ENCODE data around the gene ABCC4. TPM values are rescaled to one million over a fixed set of nuclear protein-coding genes. Genes with fewer than 3 reads are reported as not detected.
A peak's percentile ranks its signal among the peaks of the same experiment; 100 is the strongest.

Gene ABCC4
- total RNA-seq, 1 experiment from 2014 or later = 17.7 TPM

GRCh38 chr13:95073747-95074311, 227.4 kb downstream of the ABCC4 start:
- ATAC-seq = no peak
- BruUV-seq (replicated peaks) = no TSS peak

GRCh38 chr13:95067303-95067702, 233.9 kb downstream of the ABCC4 start:
- Histone ChIP-seq H3K36me3 (ENCODE audit: low read depth, low read length) (no peaks in the 10 kb centered on the region), H3K27ac (ENCODE audit: low read length) (peak overlapping the region; percentile 67), H3K27me3 (ENCODE audit: low read length) (no peaks in the 10 kb centered on the region), H3F3A (ENCODE audit: low read length, unreplicated experiment) (no peaks in the 10 kb centered on the region), H3K4me3 (ENCODE audit: low read length) (no peak overlapping the region), H3K9me2 (replicated peaks; ENCODE audit: low read length) (no peaks in the 10 kb centered on the region), H3K4me1 (ENCODE audit: insufficient read depth, low read length) (peaks cover 15% of the 10 kb centered on the region), H4K20me1 (ENCODE audit: low read length) (no peaks in the 10 kb centered on the region), H3K9ac (ENCODE audit: low read length) (peak overlapping the region; percentile 34), H3K4me2 (ENCODE audit: low read length) (peak overlapping the region; percentile 32; the same call in 1 of the 2 replicates), H2AFZ (ENCODE audit: low read length) (no peak overlapping the region), H3K9me3 (ENCODE audit: low read length) (no peaks in the 10 kb centered on the region), H3K79me2 (ENCODE audit: low read length) (no peaks in the 10 kb centered on the region)
- intact Hi-C loops (cut with micrococcal nuclease) = no loop called here
- TF ChIP-seq EZH2phosphoT487 (IDR thresholded peaks at IDR 0.05; ENCODE audit: borderline replicate concordance, low read length) = no peak
- ChIA-PET POLR2A (ENCODE audit: unreplicated experiment) (no interaction called here), CTCF (no interaction called here)
- no TSS peak for BruUV-seq (replicated peaks)
- peak; percentile 79 for ATAC-seq
- DNase-seq = peak; percentile 61

More at GRCh38 chr13:95073747-95074311, 227.4 kb downstream of the ABCC4 start:
- no peaks in the 10 kb centered on the region for H3K27me3 ChIP-seq (ENCODE audit: low read length)
- H3K4me2 ChIP-seq (ENCODE audit: low read length) = no peak overlapping the region
- H3K4me1 ChIP-seq (ENCODE audit: insufficient read depth, low read length) = no peaks in the 10 kb centered on the region
- intact Hi-C loops (cut with micrococcal nuclease) = no loop called here
- H3K27ac ChIP-seq (ENCODE audit: low read length) = no peak overlapping the region
- H3F3A ChIP-seq (ENCODE audit: low read length, unreplicated experiment) = no peaks in the 10 kb centered on the region
- no peak overlapping the region for H3K9ac ChIP-seq (ENCODE audit: low read length)
- POLR2A ChIA-PET (ENCODE audit: unreplicated experiment) = no interaction called here
- H3K4me3 ChIP-seq (ENCODE audit: low read length) = no peak overlapping the region
- TF ChIP-seq EZH2 (IDR thresholded peaks at IDR 0.05; ENCODE audit: low read length, unreplicated experiment) = no peak
- no peak for TF ChIP-seq CTCF (conservative IDR thresholded peaks at IDR 0.05; ENCODE audit: low read depth, low read length)
- no peak for TF ChIP-seq EZH2phosphoT487 (IDR thresholded peaks at IDR 0.05; ENCODE audit: borderline replicate concordance, low read length)
- CTCF ChIA-PET = no interaction called here
- H4K20me1 ChIP-seq (ENCODE audit: low read length) = no peaks in the 10 kb centered on the region
- H3K79me2 ChIP-seq (ENCODE audit: low read length) = no peaks in the 10 kb centered on the region
- H3K9me2 ChIP-seq (replicated peaks; ENCODE audit: low read length) = no peaks in the 10 kb centered on the region
- no peak overlapping the region for H2AFZ ChIP-seq (ENCODE audit: low read length)
- no peak for DNase-seq
- H3K9me3 ChIP-seq (ENCODE audit: low read length) = no peaks in the 10 kb centered on the region
- H3K36me3 ChIP-seq (ENCODE audit: low read depth, low read length) = peaks cover 11% of the 10 kb centered on the region; the same call in 1 of the 2 replicates

DNA sequence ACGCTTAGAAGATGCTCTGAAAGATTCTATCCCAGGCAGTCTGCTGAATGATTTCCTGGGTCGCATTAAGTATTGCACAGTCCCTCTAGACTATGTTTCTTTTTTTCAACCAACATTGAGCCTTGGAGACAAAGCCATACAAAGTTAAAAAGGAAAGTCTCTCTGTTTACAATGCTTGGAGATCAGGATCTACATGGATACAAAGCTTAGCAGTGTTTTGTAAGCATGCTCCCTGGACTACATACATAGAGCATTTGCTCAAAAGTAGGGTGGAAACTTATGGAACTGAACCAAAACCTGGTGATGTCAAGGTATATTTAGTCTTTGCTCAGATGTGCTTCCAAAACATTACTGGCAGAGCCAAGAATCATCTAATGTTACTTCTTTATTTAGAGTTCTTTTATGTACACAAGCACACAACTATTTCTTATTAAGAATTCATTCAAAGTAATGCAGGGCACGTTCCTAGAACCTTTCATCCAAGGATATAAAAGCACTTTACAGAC, 241.2 kb downstream of the ABCC4 start:
- intact Hi-C loops (cut with micrococcal nuclease) = no loop called here
- Histone ChIP-seq H3F3A (ENCODE audit: low read length, unreplicated experiment) (no peaks in the 10 kb centered on the region), H3K27ac (ENCODE audit: low read length) (no peak overlapping the region), H4K20me1 (ENCODE audit: low read length) (no peaks in the 10 kb centered on the region), H3K36me3 (ENCODE audit: low read depth, low read length) (peaks cover 2% of the 10 kb centered on the region; the same call in 1 of the 2 replicates), H3K9ac (ENCODE audit: low read length) (no peak overlapping the region), H3K4me2 (ENCODE audit: low read length) (no peak overlapping the region), H3K9me3 (ENCODE audit: low read length) (no peaks in the 10 kb centered on the region), H3K9me2 (replicated peaks; ENCODE audit: low read length) (no peaks in the 10 kb centered on the region), H2AFZ (ENCODE audit: low read length) (no peak overlapping the region), H3K4me1 (ENCODE audit: insufficient read depth, low read length) (no peaks in the 10 kb centered on the region), H3K27me3 (ENCODE audit: low read length) (no peaks in the 10 kb centered on the region), H3K4me3 (ENCODE audit: low read length) (no peak overlapping the region), H3K79me2 (ENCODE audit: low read length) (no peaks in the 10 kb centered on the region)
- ATAC-seq (no peak), DNase-seq (no peak)
- ChIA-PET CTCF (no interaction called here), POLR2A (ENCODE audit: unreplicated experiment) (no interaction called here)
- no TSS peak for BruUV-seq (replicated peaks)
- no peak for TF ChIP-seq CTCF (conservative IDR thresholded peaks at IDR 0.05; ENCODE audit: low read depth, low read length)
- no peak for TF ChIP-seq EZH2phosphoT487 (IDR thresholded peaks at IDR 0.05; ENCODE audit: borderline replicate concordance, low read length)
- no peak for TF ChIP-seq EZH2 (IDR thresholded peaks at IDR 0.05; ENCODE audit: low read length, unreplicated experiment)

All from PC-3 (cell line).